K562 (cell line): ENCODE results near the gene DNAH17.

Experiments
- DDX20 ChIP-seq: fragments of 450-650 bp; IDR thresholded peaks from 2 replicates; pipeline ENCODE4 v1.6.1; 2016; ENCODE audit warnings: missing genetic modification characterization, low read depth, mild to moderate bottlenecking, missing compliant biosample characterization, moderate library complexity
- ETV6 ChIP-seq, 3 experiments: fragments of 150-350 bp in 1 of 3; sonication (generic) in 1 of 3; formaldehyde crosslinking in 1 of 3; IDR thresholded peaks; 2 replicates each; pipeline versions ENCODE4 v1.6.1 to v1.8.0; 2014 to 2022; ENCODE audit warnings: borderline replicate concordance in 2 of 3, low read depth in 2 of 3, antibody characterized with exemption in 1 of 3, low read length in 1 of 3, mild to moderate bottlenecking in 1 of 3, missing genetic modification reagents in 1 of 3
- HEY1 ChIP-seq: fragments of 250-450 bp; sonication (Bioruptor Pico); IDR thresholded peaks from 2 replicates; pipeline ENCODE4 v1.5.0; 2020; ENCODE audit warnings: mild to moderate bottlenecking, moderate library complexity, borderline replicate concordance
- JUND ChIP-seq, 2 experiments: IDR thresholded peaks; 2 replicates in 1 of 2; 3 replicates in 1 of 2; pipeline ENCODE4 v1.6.1; 2011; ENCODE audit warnings: borderline replicate concordance in 2 of 2, low read depth in 2 of 2, low read length in 2 of 2, improper control_type of control experiment in 1 of 2, missing biosample characterization in 1 of 2, missing genetic modification characterization in 1 of 2, missing genetic modification reagents in 1 of 2
- SIN3A ChIP-seq, 2 experiments: fragments of 150-350 bp in 1 of 2; IDR thresholded peaks; 2 replicates each; pipeline ENCODE4 v1.6.1; 2011 to 2016; ENCODE audit warnings: borderline replicate concordance in 2 of 2, low read depth in 2 of 2, low read length in 2 of 2, mild to moderate bottlenecking in 2 of 2, moderate library complexity in 2 of 2; ENCODE audit not compliant: control insufficient read depth in 1 of 2
- SMC3 ChIP-seq: conservative IDR thresholded peaks from 2 replicates; pipeline ENCODE4 v1.6.1; 2011; ENCODE audit warnings: low read depth, low read length, improper control_type of control experiment; ENCODE audit not compliant: insufficient read depth
- TCF7 ChIP-seq: sonication (generic); IDR thresholded peaks from 2 replicates; pipeline ENCODE4 v1.6.1; 2016; ENCODE audit warnings: antibody characterized with exemption, borderline replicate concordance
- XRCC3 ChIP-seq: fragments of 450-650 bp; IDR thresholded peaks from 2 replicates; pipeline ENCODE4 v1.6.1; 2017; ENCODE audit warnings: mild to moderate bottlenecking, moderate library complexity
- ZKSCAN3 ChIP-seq: fragments of 250-450 bp; sonication (Bioruptor Pico); IDR thresholded peaks from 2 replicates; pipeline ENCODE4 v1.4.0; 2020
- TF ChIP-seq, protein P1 (sequence below), 3 experiments: IDR thresholded peaks in 2 of 3; conservative IDR thresholded peaks in 1 of 3; 2 replicates each; pipeline ENCODE4 v1.5.1; 2011 to 2012; ENCODE audit warnings: low read length in 3 of 3, mild to moderate bottlenecking in 3 of 3, control low read depth in 2 of 3, improper control_type of control experiment in 1 of 3, inconsistent platforms in 1 of 3, low read depth in 1 of 3, mixed read lengths in 1 of 3, moderate library complexity in 1 of 3; ENCODE audit not compliant: insufficient read depth in 2 of 3
- TF ChIP-seq, protein P2 (sequence below): fragments of 450-650 bp; conservative IDR thresholded peaks from 2 replicates; pipeline ENCODE4 v1.6.1; 2016; ENCODE audit warnings: missing genetic modification characterization, low read depth, mild to moderate bottlenecking, missing compliant biosample characterization, moderate library complexity
- TF ChIP-seq, protein P3 (sequence below): sonication (generic); formaldehyde crosslinking; IDR thresholded peaks from 2 replicates; pipeline ENCODE4 v1.8.0; 2023; ENCODE audit warnings: mild to moderate bottlenecking, missing genetic modification reagents

DNA sequence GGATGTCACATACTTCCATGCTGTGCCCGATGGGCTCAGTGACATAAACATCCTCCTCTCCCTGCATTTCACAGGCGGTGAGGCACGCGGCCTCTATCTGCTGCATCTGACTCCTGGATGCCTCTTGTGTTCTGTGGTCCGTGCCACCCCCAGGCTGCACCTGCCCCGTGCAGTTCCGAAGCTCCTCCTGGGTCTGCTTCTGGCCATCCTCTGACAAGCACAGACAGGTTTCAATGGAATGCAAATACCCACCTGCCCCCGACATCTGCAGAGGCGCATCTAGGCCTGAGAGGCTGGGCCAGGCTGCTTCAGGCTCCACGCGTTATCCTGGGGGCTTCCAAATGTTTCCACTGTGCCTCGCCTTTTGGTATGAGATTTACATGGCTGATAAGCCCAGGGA lies 46.3 kb upstream of the DNAH17 start:
- TF ChIP-seq HEY1 (CRISPR knock-in tag) (no peak), DDX20 (tag) (no peak), ZKSCAN3 (CRISPR knock-in tag) (no peak), JUND (IDR thresholded peaks at IDR 0.05; ENCODE audit: borderline replicate concordance, low read depth, low read length) (no peak), JUND (tag; IDR thresholded peaks at IDR 0.05; ENCODE audit: borderline replicate concordance, low read depth, low read length) (no peak), XRCC3 (no peak), ETV6 (IDR thresholded peaks at IDR 0.05; ENCODE audit: borderline replicate concordance in 1 of 2, low read depth in 2 of 2, low read length in 1 of 2) (no peak), ETV6 (CRISPR knock-in tag; IDR thresholded peaks at IDR 0.05; ENCODE audit: borderline replicate concordance) (no peak), SIN3A (IDR thresholded peaks at IDR 0.05; ENCODE audit: borderline replicate concordance in 2 of 2, control insufficient read depth in 1 of 2, low read depth in 2 of 2, low read length in 2 of 2) (no peak), TCF7 (no peak), SMC3 (no peak)
- TF ChIP-seq, protein P1, sequence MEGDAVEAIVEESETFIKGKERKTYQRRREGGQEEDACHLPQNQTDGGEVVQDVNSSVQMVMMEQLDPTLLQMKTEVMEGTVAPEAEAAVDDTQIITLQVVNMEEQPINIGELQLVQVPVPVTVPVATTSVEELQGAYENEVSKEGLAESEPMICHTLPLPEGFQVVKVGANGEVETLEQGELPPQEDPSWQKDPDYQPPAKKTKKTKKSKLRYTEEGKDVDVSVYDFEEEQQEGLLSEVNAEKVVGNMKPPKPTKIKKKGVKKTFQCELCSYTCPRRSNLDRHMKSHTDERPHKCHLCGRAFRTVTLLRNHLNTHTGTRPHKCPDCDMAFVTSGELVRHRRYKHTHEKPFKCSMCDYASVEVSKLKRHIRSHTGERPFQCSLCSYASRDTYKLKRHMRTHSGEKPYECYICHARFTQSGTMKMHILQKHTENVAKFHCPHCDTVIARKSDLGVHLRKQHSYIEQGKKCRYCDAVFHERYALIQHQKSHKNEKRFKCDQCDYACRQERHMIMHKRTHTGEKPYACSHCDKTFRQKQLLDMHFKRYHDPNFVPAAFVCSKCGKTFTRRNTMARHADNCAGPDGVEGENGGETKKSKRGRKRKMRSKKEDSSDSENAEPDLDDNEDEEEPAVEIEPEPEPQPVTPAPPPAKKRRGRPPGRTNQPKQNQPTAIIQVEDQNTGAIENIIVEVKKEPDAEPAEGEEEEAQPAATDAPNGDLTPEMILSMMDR (IDR thresholded peaks at IDR 0.05 in 2 of 3, conservative IDR thresholded peaks at IDR 0.05 in 1 of 3; ENCODE audit: insufficient read depth in 2 of 3, low read depth in 1 of 3, low read length in 3 of 3) = no peak
- TF ChIP-seq, protein P2, sequence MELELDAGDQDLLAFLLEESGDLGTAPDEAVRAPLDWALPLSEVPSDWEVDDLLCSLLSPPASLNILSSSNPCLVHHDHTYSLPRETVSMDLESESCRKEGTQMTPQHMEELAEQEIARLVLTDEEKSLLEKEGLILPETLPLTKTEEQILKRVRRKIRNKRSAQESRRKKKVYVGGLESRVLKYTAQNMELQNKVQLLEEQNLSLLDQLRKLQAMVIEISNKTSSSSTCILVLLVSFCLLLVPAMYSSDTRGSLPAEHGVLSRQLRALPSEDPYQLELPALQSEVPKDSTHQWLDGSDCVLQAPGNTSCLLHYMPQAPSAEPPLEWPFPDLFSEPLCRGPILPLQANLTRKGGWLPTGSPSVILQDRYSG (tag) = no peak
- TF ChIP-seq, protein P3, sequence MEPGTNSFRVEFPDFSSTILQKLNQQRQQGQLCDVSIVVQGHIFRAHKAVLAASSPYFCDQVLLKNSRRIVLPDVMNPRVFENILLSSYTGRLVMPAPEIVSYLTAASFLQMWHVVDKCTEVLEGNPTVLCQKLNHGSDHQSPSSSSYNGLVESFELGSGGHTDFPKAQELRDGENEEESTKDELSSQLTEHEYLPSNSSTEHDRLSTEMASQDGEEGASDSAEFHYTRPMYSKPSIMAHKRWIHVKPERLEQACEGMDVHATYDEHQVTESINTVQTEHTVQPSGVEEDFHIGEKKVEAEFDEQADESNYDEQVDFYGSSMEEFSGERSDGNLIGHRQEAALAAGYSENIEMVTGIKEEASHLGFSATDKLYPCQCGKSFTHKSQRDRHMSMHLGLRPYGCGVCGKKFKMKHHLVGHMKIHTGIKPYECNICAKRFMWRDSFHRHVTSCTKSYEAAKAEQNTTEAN = no peak
